Measurements from ENCODE around the gene SLC27A4.

- TF ChIP-seq POLR2AphosphoS5 (IDR thresholded peaks at IDR 0.05; ENCODE audit: low read depth) = no peak
- no peak for TF ChIP-seq CTCF (IDR thresholded peaks at IDR 0.05; ENCODE audit: insufficient read depth, low read length)
- TF ChIP-seq GABPA (IDR thresholded peaks at IDR 0.05; ENCODE audit: low read depth) = no peak
- no peak for TF ChIP-seq REST (IDR thresholded peaks at IDR 0.05; ENCODE audit: insufficient replicate concordance, low read depth)
- no peak for TF ChIP-seq SPI1 (IDR thresholded peaks at IDR 0.05; ENCODE audit: borderline replicate concordance, low read depth)
These were observed 18.4 kb upstream of the SLC27A4 start for GRCh38 chr9:128321879-128322403.

All from HL-60 (cell line).